ENCODE results near the gene SEMA3G. TPM values are rescaled to one million over a fixed set of nuclear protein-coding genes. Genes with fewer than 3 reads are reported as not detected.

SEMA3G gene
- total RNA-seq, 4 donors from 2014 or later = 3.7 to 18.6 (median 11.5) TPM

GRCh38 chr3:52422669-52423068 is 22.2 kb downstream of the SEMA3G start:
- H3K9me3 ChIP-seq = no peaks in the 10 kb centered on the region
- no peaks in the 10 kb centered on the region for H3K36me3 ChIP-seq
- no peak for DNase-seq
- H3K27me3 ChIP-seq = no peaks in the 10 kb centered on the region
- TF ChIP-seq POLR2A (IDR thresholded peaks at IDR 0.05) = no peak
- TF ChIP-seq CTCF (IDR thresholded peaks at IDR 0.05) = no peak
- WGBS, 2 donors = 81 to 90% methylated on average over 3 of the region's 3 CpGs
- H3K4me1 ChIP-seq = no peaks in the 10 kb centered on the region
- no peak overlapping the region for H3K27ac ChIP-seq
- intact Hi-C loops (cut with DNase I) = no loop called here
- H3K4me3 ChIP-seq (replicated peaks in 1 of 3) = no peak overlapping the region

GRCh38 chr3:52420388-52420787 is 24.5 kb downstream of the SEMA3G start:
- Histone ChIP-seq H3K36me3 (no peaks in the 10 kb centered on the region), H3K4me3 (replicated peaks in 1 of 3) (no peak overlapping the region), H3K9me3 (no peaks in the 10 kb centered on the region), H3K27me3 (no peaks in the 10 kb centered on the region), H3K27ac (no peak overlapping the region), H3K4me1 (no peaks in the 10 kb centered on the region)
- intact Hi-C loops (cut with DNase I) = no loop called here
- DNase-seq = no peak
- TF ChIP-seq POLR2A (IDR thresholded peaks at IDR 0.05) = no peak
- TF ChIP-seq CTCF (IDR thresholded peaks at IDR 0.05) = no peak
- WGBS, 2 donors = 69 to 92% methylated on average over 2 of the region's 2 CpGs

GRCh38 chr3:52415800-52416199 is 29.1 kb downstream of the SEMA3G start:
- H3K27me3 ChIP-seq = no peaks in the 10 kb centered on the region
- 93 to 94% methylated on average over 3 of the region's 3 CpGs for WGBS, 2 donors

GRCh38 chr3:52408466-52408865 is 36.4 kb downstream of the SEMA3G start:
- WGBS, 2 donors = 93 to 96% methylated on average over 8 of the region's 8 CpGs
- H3K27ac ChIP-seq = no peak overlapping the region
- peaks cover 29 to 42% of the 10 kb centered on the region in 2 donors for H3K36me3 ChIP-seq
- no peaks in the 10 kb centered on the region for H3K9me3 ChIP-seq
- H3K27me3 ChIP-seq = no peaks in the 10 kb centered on the region
- intact Hi-C loops (cut with DNase I) = loop anchor here (10.0 kb wide), 1 partner anchor 174 kb away; the partner anchor contains the start of gene TWF2
- DNase-seq = no peak
- peaks cover 19 to 30% of the 10 kb centered on the region in 2 donors for H3K4me1 ChIP-seq
- H3K4me3 ChIP-seq (replicated peaks in 1 of 3) = peak overlapping the region in 1 of 3 donors; percentile 96
- TF ChIP-seq POLR2A (IDR thresholded peaks at IDR 0.05) = no peak
- TF ChIP-seq CTCF (IDR thresholded peaks at IDR 0.05) = no peak

More at GRCh38 chr3:52415800-52416199, 29.1 kb downstream of the SEMA3G start:
- peaks cover 10 to 15% of the 10 kb centered on the region in 2 donors for H3K4me1 ChIP-seq
- intact Hi-C loops (cut with DNase I) = no loop called here
- no peak overlapping the region for H3K27ac ChIP-seq
- no peak for DNase-seq
- TF ChIP-seq CTCF (IDR thresholded peaks at IDR 0.05) = no peak
- TF ChIP-seq POLR2A (IDR thresholded peaks at IDR 0.05) = no peak
- no peak overlapping the region for H3K4me3 ChIP-seq (replicated peaks in 1 of 3)
- no peaks in the 10 kb centered on the region for H3K36me3 ChIP-seq
- no peaks in the 10 kb centered on the region for H3K9me3 ChIP-seq

- intact Hi-C loops (cut with DNase I) = loop anchor here (10.0 kb wide), 1 partner anchor 173 kb away; the partner anchor contains the start of gene TWF2
- H3K36me3 ChIP-seq = peaks cover 36 to 49% of the 10 kb centered on the region in 2 donors
- DNase-seq = no peak
- peaks cover 19 to 30% of the 10 kb centered on the region in 2 donors for H3K4me1 ChIP-seq
- TF ChIP-seq CTCF (IDR thresholded peaks at IDR 0.05) (no peak), POLR2A (IDR thresholded peaks at IDR 0.05) (no peak)
- no peaks in the 10 kb centered on the region for H3K27me3 ChIP-seq
- no peak overlapping the region for H3K4me3 ChIP-seq (replicated peaks in 1 of 3)
- WGBS, 2 donors = 90 to 97% methylated on average over 3 of the region's 3 CpGs
- H3K9me3 ChIP-seq = no peaks in the 10 kb centered on the region
- H3K27ac ChIP-seq = no peak overlapping the region
Measured at GRCh38 chr3:52407779-52408178, 37.1 kb downstream of the SEMA3G start.

Measured in thyroid gland (tissue), 4 donors.